ENCODE results near the gene TOM1L2.

- TF ChIP-seq CTCF (IDR thresholded peaks at IDR 0.05) = no peak
- TF ChIP-seq POLR2A (IDR thresholded peaks at IDR 0.05) = no peak
These were observed 175.5 kb downstream of the TOM1L2 start for GRCh38 chr17:17796787-17797061.
